GF-D8 (cell line): ENCODE results near the gene PRDM10.
"Not testable (repeated sequence)": the region's sequence is repeated elsewhere in the genome, so short reads cannot be mapped to it uniquely, and the experiment has no call there.

Experiments
- DNase-seq: peaks from one replicate; lab custom pipeline; 2025; lab: John Stamatoyannopoulos, UW

PRDM10 gene

GRCh38 chr11:129894278-129895125 lies 108.1 kb downstream of the PRDM10 start:
- DNase-seq: peak; percentile 66

- no peak for DNase-seq
Measured at GRCh38 chr11:129888451-129888850, 114.2 kb downstream of the PRDM10 start.

- no peak for DNase-seq
Measured at GRCh38 chr11:129885381-129885780, 117.3 kb downstream of the PRDM10 start.

GRCh38 chr11:129884581-129884980 lies 118.1 kb downstream of the PRDM10 start:
- DNase-seq: no peak

- DNase-seq: no peak
Measured at GRCh38 chr11:129881570-129882170, 121.0 kb downstream of the PRDM10 start.

GRCh38 chr11:129880311-129880710 lies 122.3 kb downstream of the PRDM10 start:
- DNase-seq: no peak

- no peak for DNase-seq
Measured at GRCh38 chr11:129871914-129872313, 130.7 kb downstream of the PRDM10 start.

- DNase-seq: not testable (repeated sequence)
Measured at GRCh38 chr11:129868626-129869025, 134.0 kb downstream of the PRDM10 start.

GRCh38 chr11:129866311-129866710 lies 136.3 kb downstream of the PRDM10 start:
- DNase-seq: no peak

GRCh38 chr11:129865701-129866100 lies 136.9 kb downstream of the PRDM10 start:
- no peak for DNase-seq

GRCh38 chr11:129864811-129865210 lies 137.8 kb downstream of the PRDM10 start:
- DNase-seq: no peak

GRCh38 chr11:129861702-129862522 lies 140.7 kb downstream of the PRDM10 start:
- no peak for DNase-seq

- DNase-seq: no peak
Measured at GRCh38 chr11:129856036-129856435, 146.6 kb downstream of the PRDM10 start.

- DNase-seq: no peak
Measured at GRCh38 chr11:129855086-129855485, 147.5 kb downstream of the PRDM10 start.

GRCh38 chr11:129854232-129854805 lies 148.3 kb downstream of the PRDM10 start:
- DNase-seq: no peak

GRCh38 chr11:129853518-129854231 lies 149.0 kb downstream of the PRDM10 start:
- DNase-seq: peak; percentile 33

GRCh38 chr11:129852125-129852740 lies 150.4 kb downstream of the PRDM10 start:
- DNase-seq: no peak
